HCT116 (cell line): ENCODE measurements around the gene RUNDC3A. TPM values are rescaled to one million over a fixed set of nuclear protein-coding genes. Genes with fewer than 3 reads are reported as not detected.
A peak's percentile ranks its signal among the peaks of the same experiment; 100 is the strongest.

Experiments used
- ATAC-seq: fragments of 200-7000 bp; cut with Tn5 transposase; 2 replicates; pipeline ENCODE4 v1.9.1; 2020; ENCODE audit warnings: mild to moderate bottlenecking, moderate library complexity
- BruUV-seq: library from RNA; stranded (reverse); fragments of 400-500 nt; replicated peaks from 2 replicates; lab custom pipeline; 2021; lab: Mats Ljungman, UMichigan
- CTCF ChIA-PET: fragments of 300-600 bp; sonication (Branson Sonifier 250); formaldehyde crosslinking; loops from one replicate; lab custom pipeline; 2021; ENCODE audit warnings: antibody characterized with exemption; lab: Charles Lee
- POLR2A ChIA-PET: fragments of 300-600, 350-600 bp; sonication (Branson Sonifier 250); formaldehyde crosslinking; loops from one replicate; lab custom pipeline; 2021; ENCODE audit warnings: antibody characterized with exemption; lab: Charles Lee
- RAD21 ChIA-PET, 2 experiments: fragments of 300-600 bp; sonication (Branson Sonifier 250); formaldehyde crosslinking; loops; one replicate each; lab custom pipeline; 2023; ENCODE audit warnings: low total read pairs in 2 of 2; ENCODE audit not compliant: uncharacterized antibody in 2 of 2, unreplicated experiment in 2 of 2, low non-redundant PET in 1 of 2; lab: Charles Lee
- DNase-seq: peaks from one replicate; pipeline ENCODE4 v3.0.0-alpha.2; 2010; ENCODE audit warnings: low read depth, low spot score
- H2AFZ ChIP-seq: fragments of 200-600 bp; shearing (Covaris generic), sonication (generic); 2 replicates; pipeline ENCODE4 v1.6.1; 2017; ENCODE audit warnings: low read depth, mixed run types, mixed read lengths, antibody characterized with exemption, low read length; ENCODE audit not compliant: poor library complexity, severe bottlenecking
- H3K27ac ChIP-seq: 2 replicates; pipeline ENCODE4 v1.5.1; 2012; ENCODE audit warnings: low read depth, low read length
- H3K27me3 ChIP-seq: fragments of 200-600 bp; sonication (generic); 2 replicates; pipeline ENCODE4 v1.6.1; 2016; ENCODE audit warnings: mixed run types, low read length, mixed read lengths; ENCODE audit not compliant: insufficient read depth
- H3K36me3 ChIP-seq, 2 experiments: fragments of 200-500 bp in 1 of 2; fragments of 200-600 bp in 1 of 2; sonication (Bioruptor generic) in 1 of 2; sonication (generic) in 1 of 2; 2 replicates each; pipeline versions ENCODE4 v1.5.1 to v1.6.1; 2014 to 2016; ENCODE audit warnings: low read length in 2 of 2, inconsistent platforms in 1 of 2, mixed read lengths in 1 of 2, mixed run types in 1 of 2; ENCODE audit not compliant: insufficient read depth in 2 of 2, control insufficient read depth in 1 of 2
- H3K4me1 ChIP-seq, 2 experiments: fragments of 200-600 bp in 1 of 2; sonication (generic) in 1 of 2; 2 replicates each; pipeline versions ENCODE4 v1.5.1 to v1.6.1; 2012 to 2017; ENCODE audit warnings: low read length in 2 of 2, inconsistent platforms in 1 of 2, mild to moderate bottlenecking in 1 of 2, mixed read lengths in 1 of 2, mixed run types in 1 of 2, moderate library complexity in 1 of 2; ENCODE audit not compliant: insufficient read depth in 2 of 2, control insufficient read depth in 1 of 2
- H3K4me2 ChIP-seq: fragments of 200-600 bp; sonication (generic); 2 replicates; pipeline ENCODE4 v1.6.1; 2017; ENCODE audit warnings: mixed run types, low read length, mixed read lengths
- H3K4me3 ChIP-seq, 2 experiments: fragments of 200-600 bp in 1 of 2; sonication (generic) in 1 of 2; replicated peaks in 1 of 2; 2 replicates each; pipeline ENCODE4 v1.5.1; 2011 to 2016; ENCODE audit warnings: low read length in 2 of 2, control low read depth in 1 of 2, low read depth in 1 of 2, mild to moderate bottlenecking in 1 of 2, mixed read lengths in 1 of 2, mixed run types in 1 of 2
- H3K79me2 ChIP-seq: fragments of 200-600 bp; sonication (generic); 2 replicates; pipeline ENCODE4 v1.6.1; 2017; ENCODE audit warnings: mild to moderate bottlenecking, mixed run types, low read length, moderate library complexity, mixed read lengths; ENCODE audit not compliant: insufficient read depth
- H3K9ac ChIP-seq: fragments of 200-600 bp; sonication (generic); 2 replicates; pipeline ENCODE4 v1.6.1; 2016; ENCODE audit warnings: low read length, mixed read lengths
- H3K9me2 ChIP-seq: fragments of 200-600 bp; sonication (generic), shearing (Covaris generic); 2 replicates; pipeline ENCODE4 v1.6.1; 2017; ENCODE audit warnings: mixed run types, mild to moderate bottlenecking, moderate library complexity; ENCODE audit not compliant: insufficient read depth
- H3K9me3 ChIP-seq, 2 experiments: fragments of 200-500 bp in 1 of 2; fragments of 200-600 bp in 1 of 2; sonication (Bioruptor generic) in 1 of 2; sonication (generic) in 1 of 2; 2 replicates each; pipeline ENCODE4 v1.6.1; 2014 to 2017; ENCODE audit warnings: low read length in 2 of 2, mixed read lengths in 2 of 2, inconsistent platforms in 1 of 2, low read depth in 1 of 2, mild to moderate bottlenecking in 1 of 2, mixed run types in 1 of 2, moderate library complexity in 1 of 2; ENCODE audit not compliant: control insufficient read depth in 1 of 2, insufficient read depth in 1 of 2
- H4K20me1 ChIP-seq: fragments of 200-600 bp; sonication (generic), shearing (Covaris generic); 2 replicates; pipeline ENCODE4 v1.6.1; 2017; ENCODE audit warnings: mixed run types, mild to moderate bottlenecking, moderate library complexity; ENCODE audit not compliant: insufficient read depth
- CEBPB ChIP-seq: IDR thresholded peaks from 2 replicates; pipeline ENCODE4 v1.6.1; 2012; ENCODE audit warnings: low read depth
- ELF1 ChIP-seq: IDR thresholded peaks from 2 replicates; pipeline ENCODE4 v1.6.1; 2012; ENCODE audit warnings: low read depth, borderline replicate concordance
- EZH2 ChIP-seq: fragments of 200-600 bp; sonication (generic); IDR thresholded peaks from 2 replicates; pipeline ENCODE4 v1.6.1; 2017; ENCODE audit warnings: antibody characterized with exemption, mixed run types
- EZH2phosphoT487 ChIP-seq: fragments of 200-600 bp; IDR thresholded peaks from 2 replicates; pipeline ENCODE4 v1.6.1; 2018; ENCODE audit warnings: antibody characterized with exemption, borderline replicate concordance
- JUND ChIP-seq: IDR thresholded peaks from 2 replicates; pipeline ENCODE4 v1.6.1; 2012
- POLR2AphosphoS5 ChIP-seq: IDR thresholded peaks from 2 replicates; pipeline ENCODE4 v1.6.1; 2011; ENCODE audit warnings: mild to moderate bottlenecking, low read depth, low read length, moderate library complexity
- SP1 ChIP-seq: IDR thresholded peaks from 2 replicates; pipeline ENCODE4 v1.6.1; 2012; ENCODE audit warnings: low read depth
- YY1 ChIP-seq: IDR thresholded peaks from 2 replicates; pipeline ENCODE4 v1.6.1; 2011; ENCODE audit warnings: low read length, low read depth, moderate library complexity, mild to moderate bottlenecking; ENCODE audit not compliant: insufficient replicate concordance; ENCODE audit errors: extremely low read depth
- ZFX ChIP-seq: fragments of 450-650 bp; IDR thresholded peaks from 2 replicates; pipeline ENCODE4 v1.6.1; 2017
- intact Hi-C: fragments of 100-400 bp; cut with micrococcal nuclease; formaldehyde crosslinking; loops from 2 replicates; pipeline ENCODE4 v1.10.0; 2022
- total RNA-seq: library from RNA; stranded (reverse); gene quantifications from one replicate; pipeline ENCODE4 v1.2.1, GENCODE V29; 2021; ENCODE audit not compliant: unreplicated experiment
- TF ChIP-seq, protein P1 (sequence below): IDR thresholded peaks from 2 replicates; pipeline ENCODE4 v1.6.1; 2012; ENCODE audit warnings: low read depth
- TF ChIP-seq, protein P2 (sequence below): IDR thresholded peaks from 2 replicates; pipeline ENCODE4 v1.6.1; 2012

RUNDC3A gene
- total RNA-seq, 1 experiment from 2014 or later, result 0.61 TPM

DNA sequence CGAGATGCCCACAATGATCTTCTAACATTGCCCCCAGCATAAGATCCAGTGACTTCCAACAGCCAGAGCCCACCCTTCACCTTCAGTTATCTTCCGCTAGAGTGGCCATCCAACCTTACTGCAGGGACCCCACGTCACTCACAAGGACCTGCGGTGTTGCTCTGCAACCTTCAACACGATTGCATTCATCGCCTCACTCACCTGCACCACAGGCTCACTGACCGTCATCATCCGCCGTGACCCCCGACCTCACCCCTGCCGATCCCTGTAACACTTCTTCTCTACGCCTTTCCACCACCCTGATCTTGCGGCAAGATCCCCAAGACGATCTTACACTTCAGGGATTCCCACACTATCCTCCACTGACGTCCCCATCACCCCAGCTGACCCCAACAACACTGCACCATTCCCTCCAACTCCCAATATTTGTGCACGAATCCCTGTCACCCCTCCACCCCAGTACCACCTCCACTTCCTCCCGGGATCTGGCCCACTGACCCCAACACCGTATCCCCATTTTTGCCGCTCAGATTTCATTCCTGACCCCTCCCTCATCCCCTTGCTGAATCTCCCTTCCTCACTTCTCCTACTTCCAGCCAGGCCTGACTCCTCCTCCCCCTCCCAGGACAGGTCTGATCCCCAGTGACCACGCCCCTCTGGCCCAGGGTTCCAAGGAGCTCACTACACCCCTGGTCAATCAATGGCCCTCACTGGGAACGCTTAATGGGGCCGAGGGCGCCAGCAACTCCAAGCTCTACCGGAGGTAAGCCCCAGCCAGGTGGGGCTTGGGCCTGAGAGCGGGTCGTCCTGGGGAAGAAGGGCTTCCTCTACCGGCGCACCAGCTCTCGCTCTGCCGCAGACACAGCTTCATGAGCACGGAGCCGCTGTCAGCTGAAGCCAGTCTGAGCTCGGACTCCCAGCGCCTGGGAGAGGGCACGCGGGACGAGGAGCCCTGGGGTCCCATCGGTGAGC is 7.6 kb downstream of the RUNDC3A start (continued):
- no peak for TF ChIP-seq EZH2
- TF ChIP-seq, all 23 proteins: peak for 0

DNA sequence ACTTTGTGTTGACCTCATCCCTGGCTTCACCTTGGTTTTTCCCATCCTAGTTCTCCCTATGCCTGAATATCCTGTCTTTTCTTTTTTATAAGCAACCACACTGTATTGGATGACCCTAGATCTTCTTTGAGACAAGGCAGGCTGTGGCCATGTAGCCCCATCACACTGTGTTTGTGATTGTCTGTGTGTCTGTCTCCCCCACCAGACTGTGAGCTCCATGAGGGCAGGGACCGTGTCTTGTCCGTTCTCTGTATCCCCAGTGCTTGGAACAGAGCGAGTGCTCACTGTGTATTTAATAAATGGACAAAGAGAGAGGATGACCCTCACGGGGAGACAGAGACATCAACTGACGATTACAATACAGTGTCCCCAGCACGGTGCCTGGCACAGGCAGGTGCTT is 9.1 kb downstream of the RUNDC3A start:
- ChIA-PET CTCF (interaction anchor here (1.0 kb wide), 1 partner anchor 9 kb away, joined by 3 read pairs; the partner anchor contains the start of gene RUNDC3A), RAD21 (no interaction called here), POLR2A (interaction anchor here (1.0 to 1.2 kb wide), 2 partner anchors 9 to 96 kb away, joined by 3 to 4 read pairs; no protein-coding TSS in a partner anchor)
- Histone ChIP-seq H3K4me1 (peaks cover 2 to 32% of the 10 kb centered on the region in 2 experiments; a peak in 2 of 4 replicates), H3K4me3 (no peak overlapping the region), H3K9me2 (no peaks in the 10 kb centered on the region), H4K20me1 (no peaks in the 10 kb centered on the region), H3K9me3 (no peaks in the 10 kb centered on the region), H2AFZ (no peak overlapping the region), H3K4me2 (0 out of 2 replicates have a peak overlapping the region, but pooled peaks have one; percentile 18), H3K36me3 (peaks cover 19 to 32% of the 10 kb centered on the region in 2 experiments; a peak in 3 of 4 replicates), H3K79me2 (peaks cover 19% of the 10 kb centered on the region), H3K27me3 (no peaks in the 10 kb centered on the region), H3K27ac (no peak overlapping the region), H3K9ac (no peak overlapping the region)
- peak; percentile 16; the same call in 1 of the 2 replicates for ATAC-seq
- TF ChIP-seq POLR2AphosphoS5 (no peak), ELF1 (no peak), CEBPB (no peak), SP1 (no peak), ZFX (no peak), JUND (no peak), YY1 (no peak), EZH2phosphoT487 (no peak)
- TF ChIP-seq, protein P1, sequence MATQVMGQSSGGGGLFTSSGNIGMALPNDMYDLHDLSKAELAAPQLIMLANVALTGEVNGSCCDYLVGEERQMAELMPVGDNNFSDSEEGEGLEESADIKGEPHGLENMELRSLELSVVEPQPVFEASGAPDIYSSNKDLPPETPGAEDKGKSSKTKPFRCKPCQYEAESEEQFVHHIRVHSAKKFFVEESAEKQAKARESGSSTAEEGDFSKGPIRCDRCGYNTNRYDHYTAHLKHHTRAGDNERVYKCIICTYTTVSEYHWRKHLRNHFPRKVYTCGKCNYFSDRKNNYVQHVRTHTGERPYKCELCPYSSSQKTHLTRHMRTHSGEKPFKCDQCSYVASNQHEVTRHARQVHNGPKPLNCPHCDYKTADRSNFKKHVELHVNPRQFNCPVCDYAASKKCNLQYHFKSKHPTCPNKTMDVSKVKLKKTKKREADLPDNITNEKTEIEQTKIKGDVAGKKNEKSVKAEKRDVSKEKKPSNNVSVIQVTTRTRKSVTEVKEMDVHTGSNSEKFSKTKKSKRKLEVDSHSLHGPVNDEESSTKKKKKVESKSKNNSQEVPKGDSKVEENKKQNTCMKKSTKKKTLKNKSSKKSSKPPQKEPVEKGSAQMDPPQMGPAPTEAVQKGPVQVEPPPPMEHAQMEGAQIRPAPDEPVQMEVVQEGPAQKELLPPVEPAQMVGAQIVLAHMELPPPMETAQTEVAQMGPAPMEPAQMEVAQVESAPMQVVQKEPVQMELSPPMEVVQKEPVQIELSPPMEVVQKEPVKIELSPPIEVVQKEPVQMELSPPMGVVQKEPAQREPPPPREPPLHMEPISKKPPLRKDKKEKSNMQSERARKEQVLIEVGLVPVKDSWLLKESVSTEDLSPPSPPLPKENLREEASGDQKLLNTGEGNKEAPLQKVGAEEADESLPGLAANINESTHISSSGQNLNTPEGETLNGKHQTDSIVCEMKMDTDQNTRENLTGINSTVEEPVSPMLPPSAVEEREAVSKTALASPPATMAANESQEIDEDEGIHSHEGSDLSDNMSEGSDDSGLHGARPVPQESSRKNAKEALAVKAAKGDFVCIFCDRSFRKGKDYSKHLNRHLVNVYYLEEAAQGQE, result no peak
- TF ChIP-seq, protein P2, sequence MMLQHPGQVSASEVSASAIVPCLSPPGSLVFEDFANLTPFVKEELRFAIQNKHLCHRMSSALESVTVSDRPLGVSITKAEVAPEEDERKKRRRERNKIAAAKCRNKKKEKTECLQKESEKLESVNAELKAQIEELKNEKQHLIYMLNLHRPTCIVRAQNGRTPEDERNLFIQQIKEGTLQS, result no peak
- BruUV-seq, result no TSS peak
- intact Hi-C loops, result no loop called here
- no peak for DNase-seq
